HepG2 (cell line): ENCODE data around the gene SOX9. TPM values are rescaled to one million over a fixed set of nuclear protein-coding genes. Genes with fewer than 3 reads are reported as not detected.
A peak's percentile ranks its signal among the peaks of the same experiment; 100 is the strongest.

Experiments used
- ATAC-seq: fragments of 200-7000 bp; cut with Tn5 transposase; 3 replicates; pipeline ENCODE4 v1.9.1; 2020; ENCODE audit warnings: mild to moderate bottlenecking, moderate library complexity
- Bru-seq: library from RNA; stranded (reverse); fragments of 400-500 nt; gene quantifications from one replicate; lab custom pipeline; 2021; lab: Mats Ljungman, UMichigan
- BruChase-seq, 2 experiments: library from RNA; stranded (reverse); fragments of 400-500 nt; gene quantifications; one replicate each; lab custom pipeline; 2021; lab: Mats Ljungman, UMichigan
- BruUV-seq: library from RNA; stranded (reverse); fragments of 400-500 nt; replicated peaks from 2 replicates; lab custom pipeline; 2021; lab: Mats Ljungman, UMichigan
- CTCF ChIA-PET: fragments of 300-600 bp; formaldehyde crosslinking; extraction: SDS; loops from one replicate; lab custom pipeline; 2021; ENCODE audit warnings: low total read pairs, inconsistent platforms, low intra/inter-chr PET ratio; lab: Yijun Ruan, JAX
- POLR2A ChIA-PET: fragments of 350-600 bp; sonication (Branson Sonifier 250); formaldehyde crosslinking; loops from one replicate; lab custom pipeline; 2020; ENCODE audit warnings: antibody characterized with exemption, inconsistent platforms; lab: Yijun Ruan, JAX
- DNase-seq: peaks from one replicate; pipeline ENCODE4 v3.0.0-alpha.2; 2015; ENCODE audit warnings: low spot score
- FAIRE-seq: peaks from 3 replicates; lab custom pipeline; 2011; peaks lifted over from hg19 to GRCh38; lab: Jason Lieb, UNC
- H2AFZ ChIP-seq: one replicate; pipeline ENCODE4 v1.6.1; 2011; ENCODE audit warnings: low read length, inconsistent platforms
- H3K27ac ChIP-seq: fragments of 300-600 bp; 3 replicates; pipeline ENCODE4 v1.8.0; 2011; ENCODE audit warnings: mixed run types, mild to moderate bottlenecking, mixed read lengths, low read length, inconsistent platforms; ENCODE audit not compliant: insufficient read depth; ENCODE audit errors: extremely low read length
- H3K27me3 ChIP-seq, 2 experiments: fragments of 200-600 bp in 1 of 2; 2 replicates in 1 of 2; 3 replicates in 1 of 2; pipeline versions ENCODE4 v1.6.0 to v1.8.0; 2011; ENCODE audit warnings: low read length in 2 of 2, mild to moderate bottlenecking in 2 of 2, moderate library complexity in 2 of 2, inconsistent platforms in 1 of 2; ENCODE audit not compliant: insufficient read depth in 2 of 2, control insufficient read depth in 1 of 2
- H3K36me3 ChIP-seq, 2 experiments: fragments of 200-600 bp in 1 of 2; replicated peaks in 1 of 2; 2 replicates in 1 of 2; 3 replicates in 1 of 2; pipeline versions ENCODE4 v1.5.1 to v1.8.0; 2011; ENCODE audit warnings: low read length in 2 of 2, inconsistent platforms in 1 of 2; ENCODE audit not compliant: insufficient read depth in 2 of 2, control insufficient read depth in 1 of 2
- H3K4me1 ChIP-seq: 2 replicates; pipeline ENCODE4 v1.5.1; 2012; ENCODE audit warnings: low read length, inconsistent platforms; ENCODE audit not compliant: insufficient read depth
- H3K4me2 ChIP-seq: 2 replicates; pipeline ENCODE4 v1.6.0; 2011; ENCODE audit warnings: low read depth, low read length, inconsistent platforms
- H3K4me3 ChIP-seq, 3 experiments: fragments of 200-600 bp in 1 of 3; sonication (generic), shearing (Covaris generic) in 1 of 3; replicated peaks in 1 of 3; 2 replicates each; pipeline ENCODE4 v1.5.1; 2011 to 2016; ENCODE audit warnings: low read length in 3 of 3, inconsistent platforms in 2 of 3, low read depth in 2 of 3, mild to moderate bottlenecking in 2 of 3, control low read depth in 1 of 3, mixed read lengths in 1 of 3; ENCODE audit not compliant: insufficient read depth in 1 of 3
- H3K79me2 ChIP-seq: one replicate; pipeline ENCODE4 v1.6.1; 2011; ENCODE audit warnings: low read length, inconsistent platforms; ENCODE audit not compliant: insufficient read depth
- H3K9ac ChIP-seq: 2 replicates; pipeline ENCODE4 v1.6.0; 2011; ENCODE audit warnings: mild to moderate bottlenecking, low read depth, low read length, inconsistent platforms; ENCODE audit not compliant: insufficient read depth
- H3K9me3 ChIP-seq: 2 replicates; pipeline ENCODE4 v1.5.1; 2012; ENCODE audit warnings: mild to moderate bottlenecking, low read length
- H4K20me1 ChIP-seq: 2 replicates; pipeline ENCODE4 v1.6.0; 2011; ENCODE audit warnings: inconsistent platforms, mild to moderate bottlenecking, low read length, moderate library complexity; ENCODE audit not compliant: insufficient read depth
- IKZF5 ChIP-seq: IDR thresholded peaks from 2 replicates; pipeline ENCODE4 v1.6.1; 2018; ENCODE audit warnings: missing genetic modification reagents, mild to moderate bottlenecking, missing compliant biosample characterization
- IRX3 ChIP-seq: sonication (generic); formaldehyde crosslinking; IDR thresholded peaks from 2 replicates; pipeline ENCODE4 v1.8.1; 2023; ENCODE audit warnings: mild to moderate bottlenecking, low read depth, missing genetic modification reagents, borderline replicate concordance
- PATZ1 ChIP-seq: sonication (generic); formaldehyde crosslinking; IDR thresholded peaks from 2 replicates; pipeline ENCODE4 v1.4.0; 2020; ENCODE audit warnings: missing genetic modification reagents
- POLR2A ChIP-seq, 2 experiments: IDR thresholded peaks; 2 replicates each; pipeline ENCODE4 v1.6.1; 2011; ENCODE audit warnings: low read depth in 2 of 2, low read length in 2 of 2, mild to moderate bottlenecking in 1 of 2, moderate library complexity in 1 of 2; ENCODE audit not compliant: insufficient read depth in 1 of 2
- SATB2 ChIP-seq: sonication (generic); formaldehyde crosslinking; IDR thresholded peaks from 2 replicates; pipeline ENCODE4 v1.5.0; 2020; ENCODE audit warnings: missing genetic modification reagents
- TP53 ChIP-seq: sonication (generic); formaldehyde crosslinking; conservative IDR thresholded peaks from 2 replicates; pipeline ENCODE4 v1.4.0; 2020; ENCODE audit warnings: missing genetic modification reagents
- ZBTB2 ChIP-seq: sonication (generic); formaldehyde crosslinking; IDR thresholded peaks from 2 replicates; pipeline ENCODE4 v1.8.0; 2022; ENCODE audit warnings: low read depth, missing genetic modification reagents
- ZNF18 ChIP-seq: sonication (generic); formaldehyde crosslinking; IDR thresholded peaks from 2 replicates; pipeline ENCODE4 v1.8.0; 2022; ENCODE audit warnings: mild to moderate bottlenecking, missing genetic modification reagents; ENCODE audit not compliant: insufficient replicate concordance
- ZNF3 ChIP-seq: IDR thresholded peaks from 2 replicates; pipeline ENCODE4 v1.7.0; 2017; ENCODE audit warnings: inconsistent platforms
- WGBS: methylation state at CpG from one replicate; pipeline ENCODE4 v1.1.6; 2017; ENCODE audit warnings: low lambda C conversion rate; 5-methylcytosine and 5-hydroxymethylcytosine counted together
- in situ Hi-C: cut with HindIII; loops from 2 replicates; pipeline ENCODE4 v1.10.0; 2017; ENCODE audit warnings: low pct_unique_long_range_greater_than_20kb; ENCODE audit not compliant: extremely low pct_ligation_motif_present
- intact Hi-C: fragments of 100-400 bp; cut with micrococcal nuclease; formaldehyde crosslinking; loops from one replicate; pipeline ENCODE4 v1.10.0; 2022; ENCODE audit not compliant: unreplicated experiment
- long read RNA-seq, 2 experiments: library from RNA in 1 of 2; library from polyadenylated mRNA in 1 of 2; stranded (forward) in 1 of 2; unstranded in 1 of 2; transcript quantifications; one replicate each; pipeline ENCODE4 v2.0.0, GENCODE V29; 2019 to 2022
- polyA minus RNA-seq, 3 experiments: library from RNA; depleted of rRNA, polyadenylated mRNA; stranded (reverse); fragments of >200 nt; gene quantifications; 2 replicates each; pipeline ENCODE4 v1.2.3, GENCODE V29; 2011; ENCODE audit warnings: low replicate concordance in 1 of 3
- polyA plus RNA-seq, 8 experiments: library from polyadenylated mRNA; depleted of rRNA in 3 of 8; stranded (reverse) in 7 of 8; unstranded in 1 of 8; fragments of >200 nt; fragmentation: Illumina TruSeq in 4 of 8; extraction: Trizol in 4 of 8; gene quantifications; 2 replicates each; pipeline versions ENCODE4 v1.2.1 to v1.2.3, GENCODE V29; 2011 to 2016; ENCODE audit warnings: low read depth in 4 of 8, missing spikeins in 1 of 8, mixed read lengths in 1 of 8; ENCODE audit not compliant: insufficient read depth in 1 of 8
- total RNA-seq, 5 experiments: library from RNA; depleted of rRNA; stranded (reverse); fragments of >200 nt; fragmentation: Illumina TruSeq; extraction: Trizol; gene quantifications; 2 replicates each; pipeline ENCODE4 v1.2.3, GENCODE V29; 2016; ENCODE audit warnings: low read depth in 1 of 5

Gene SOX9
- total RNA-seq (2016; rRNA removed; fragmentation: Illumina TruSeq; extraction: Trizol) = 27.6 and 40.1 TPM in 2 replicates
- 6.2 and 7.6 TPM in 2 replicates for total RNA-seq (2016; cell fraction: cytosol; rRNA removed; fragmentation: Illumina TruSeq; extraction: Trizol; ENCODE audit: low read depth)
- 27.6 and 38.4 TPM in 2 replicates for total RNA-seq (2016; cell fraction: insoluble cytoplasmic fraction; rRNA removed; fragmentation: Illumina TruSeq; extraction: Trizol)
- 33.8 and 35.1 TPM in 2 replicates for total RNA-seq (2016; cell fraction: membrane; rRNA removed; fragmentation: Illumina TruSeq; extraction: Trizol)
- 41.9 and 42.0 TPM in 2 replicates for total RNA-seq (2016; cell fraction: nucleus; rRNA removed; fragmentation: Illumina TruSeq; extraction: Trizol)
- polyA plus RNA-seq (2011; rRNA removed) = 16.1 and 18.5 TPM in 2 replicates
- polyA plus RNA-seq (2011; cell fraction: cytosol; rRNA removed) = 16.5 and 16.7 TPM in 2 replicates
- polyA plus RNA-seq (2011; cell fraction: nucleus; rRNA removed) = 27.0 and 29.5 TPM in 2 replicates
- polyA plus RNA-seq (2012) = 52.8 and 54.6 TPM in 2 replicates
- polyA plus RNA-seq (2016; cell fraction: cytosol; fragmentation: Illumina TruSeq; extraction: Trizol; ENCODE audit: low read depth) = 4.1 and 5.3 TPM in 2 replicates
- 85.8 and 117 TPM in 2 replicates for polyA plus RNA-seq (2016; cell fraction: insoluble cytoplasmic fraction; fragmentation: Illumina TruSeq; extraction: Trizol; ENCODE audit: low read depth)
- polyA plus RNA-seq (2016; cell fraction: membrane; fragmentation: Illumina TruSeq; extraction: Trizol; ENCODE audit: low read depth) = 19.3 and 23.2 TPM in 2 replicates
- polyA plus RNA-seq (2016; cell fraction: nucleus; fragmentation: Illumina TruSeq; extraction: Trizol; ENCODE audit: insufficient read depth, low read depth) = 116 and 117 TPM in 2 replicates
- 44.5 TPM in 1 of 2 replicates, not detected in the other for polyA minus RNA-seq (2011; rRNA and poly(A)+ RNA removed; ENCODE audit: low replicate concordance)
- 90.2 and 106 TPM in 2 replicates for polyA minus RNA-seq (2011; cell fraction: cytosol; rRNA and poly(A)+ RNA removed)
- 25.2 and 26.5 TPM in 2 replicates for polyA minus RNA-seq (2011; cell fraction: nucleus; rRNA and poly(A)+ RNA removed)
- percentile 100 among the genes with signal in this experiment for Bru-seq, nascent RNA
- BruChase-seq, experiment 1, labeled RNA remaining after a 6-hour chase = percentile 99 among the genes with signal in this experiment
- BruChase-seq, experiment 2, labeled RNA remaining after a 2-hour chase = percentile 100 among the genes with signal in this experiment
- long read RNA-seq, experiment 1, partial matches to known transcripts = 1 of 41 reads
- long read RNA-seq, experiment 1, other reads (novel, unspliced or antisense) = 36 of 41 reads
- long read RNA-seq, experiment 2, transcript SOX9-201 (3 exons, 3,935 nt) = major isoform, 32 of 205 reads
- long read RNA-seq, experiment 2, partial matches to known transcripts = 172 of 205 reads
- long read RNA-seq, experiment 2, other reads (novel, unspliced or antisense) = 1 of 205 reads

GRCh38 chr17:72120642-72121163 is at the start of gene SOX9:
TSS of gene SOX9 (plus strand) at chr17:72121020. CDS start at chr17:72121392, 372 bp downstream.
- ChIA-PET CTCF (no interaction called here), POLR2A (interaction anchor here (0.6 to 6.9 kb wide), 74 partner anchors 9 to 1676 kb away, joined by 3 to 96 read pairs (median 5); no protein-coding TSS in a partner anchor)
- peak within 1 kb of the TSS; percentile 79 for H3K27ac ChIP-seq
- in situ Hi-C loops = loop anchor here (5.0 kb wide), 2 partner anchors 282 to 397 kb away; no protein-coding TSS in a partner anchor
- H3K4me1 ChIP-seq = peaks cover 45% of the 10 kb centered on the region
- DNase-seq (peak; percentile 98), ATAC-seq (peak; percentile 90), FAIRE-seq (peak; percentile 97)
- under 1% methylated on average over 22 of the region's 27 CpGs for WGBS
- peak within 1 kb of the TSS; percentile 96 for H3K9ac ChIP-seq
- H3K9me3 ChIP-seq = no peaks in the 10 kb centered on the region
- peaks cover 47% of the 10 kb centered on the region for H4K20me1 ChIP-seq
- intact Hi-C loops = loop anchor here (1.0 to 2.0 kb wide), 5 partner anchors 52 to 1354 kb away; no protein-coding TSS in a partner anchor
- no TSS peak for BruUV-seq
- peak within 1 kb of the TSS; percentile 86 to 100 (median 99) for H3K4me3 ChIP-seq
- peaks cover 10 to 20% of the 10 kb centered on the region in 2 experiments for H3K36me3 ChIP-seq
- no peaks in the 10 kb centered on the region; a peak in 1 of 5 replicates for H3K27me3 ChIP-seq
- peak within 1 kb of the TSS; percentile 93 for H3K4me2 ChIP-seq
- H2AFZ ChIP-seq = peak within 1 kb of the TSS; percentile 10
- H3K79me2 ChIP-seq = peaks cover 45% of the 10 kb centered on the region
- TF ChIP-seq IRX3 (CRISPR knock-in tag) = no peak
- TF ChIP-seq SATB2 (CRISPR knock-in tag) = no peak; the same call in 1 of the 2 replicates
- peak; percentile 50; the same call in 1 of the 2 replicates for TF ChIP-seq ZNF3 (CRISPR knock-in tag)
- TF ChIP-seq PATZ1 (CRISPR knock-in tag) = peak; percentile 33
- no peak for TF ChIP-seq ZNF18 (CRISPR knock-in tag)
- peak; percentile 96 to 99 for TF ChIP-seq POLR2A (IDR thresholded peaks at IDR 0.05; ENCODE audit: insufficient read depth in 1 of 2, low read depth in 2 of 2, low read length in 2 of 2)
- 0 out of 2 replicates have a peak, but pooled peaks have one; percentile 27 for TF ChIP-seq TP53 (CRISPR knock-in tag)
- peak; percentile 51; the same call in 1 of the 2 replicates for TF ChIP-seq ZBTB2
- TF ChIP-seq IKZF5 = 0 out of 2 replicates have a peak, but pooled peaks have one; percentile 19
